Heart right ventricle (tissue), 16 donors: ENCODE results near the gene DDX39B. TPM values are rescaled to one million over a fixed set of nuclear protein-coding genes. Genes with fewer than 3 reads are reported as not detected.

Experiments used
- ATAC-seq, 8 donors: fragments of 200-7000 bp; cut with Tn5 transposase; one replicate each; pipeline ENCODE4 v1.9.1; 2020; ENCODE audit warnings: mild to moderate bottlenecking in 8 of 8, moderate library complexity in 8 of 8, moderate number of reproducible peaks in 1 of 8
- DNase-seq, 2 donors: peaks; one replicate each; pipeline ENCODE4 v3.0.0-alpha.2; 2020
- H3K27ac ChIP-seq, 10 donors: fragments of 200-600 bp; sonication (generic) in 2 of 10; one replicate each; pipeline versions ENCODE4 v1.5.0 to v1.8.0; 2020 to 2022; ENCODE audit warnings: mild to moderate bottlenecking in 3 of 10
- H3K27me3 ChIP-seq, 7 donors: fragments of 200-600 bp; one replicate each; pipeline ENCODE4 v1.8.0; 2021 to 2022; ENCODE audit warnings: mild to moderate bottlenecking in 2 of 7
- H3K36me3 ChIP-seq, 9 donors: fragments of 200-600 bp; sonication (generic) in 1 of 9; one replicate each; pipeline versions ENCODE4 v1.5.0 to v1.8.0; 2020 to 2022; ENCODE audit warnings: mild to moderate bottlenecking in 2 of 9
- H3K4me1 ChIP-seq, 9 donors: fragments of 200-600 bp; sonication (generic) in 1 of 9; one replicate each; pipeline versions ENCODE4 v1.5.0 to v1.8.0; 2020 to 2022; ENCODE audit warnings: mild to moderate bottlenecking in 4 of 9
- H3K4me3 ChIP-seq, 10 donors: fragments of 200-600 bp; sonication (generic) in 2 of 10; one replicate each; pipeline versions ENCODE4 v1.5.0 to v1.8.0; 2020 to 2022; ENCODE audit warnings: mild to moderate bottlenecking in 7 of 10, moderate library complexity in 2 of 10
- H3K9me3 ChIP-seq, 11 donors: fragments of 200-600 bp in 10 of 11; sonication (generic) in 2 of 11; one replicate each; pipeline versions ENCODE4 v1.5.0 to v1.8.0; 2013 to 2022; ENCODE audit warnings: mild to moderate bottlenecking in 2 of 11, control low read depth in 1 of 11, moderate library complexity in 1 of 11
- CTCF ChIP-seq, 9 donors: fragments of 200-600 bp; sonication (generic) in 2 of 9; IDR thresholded peaks; one replicate each; pipeline versions ENCODE4 v1.5.0 to v1.8.0; 2021 to 2022; ENCODE audit warnings: antibody characterized with exemption in 9 of 9, mild to moderate bottlenecking in 5 of 9, moderate library complexity in 1 of 9
- WGBS, 2 donors: extraction: QIAGEN DNeasy Blood & Tissue Kit; methylation state at CpG; one replicate each; pipeline ENCODE4 v1.1.7; 2013; ENCODE audit warnings: inconsistent platforms in 1 of 2; 5-methylcytosine and 5-hydroxymethylcytosine counted together
- intact Hi-C, 10 donors: fragments of 100-400 bp; cut with DNase I; formaldehyde crosslinking; loops; one replicate each; pipeline versions ENCODE4 v1.11.1 to v1.14.2; 2022
- polyA plus RNA-seq, 2 donors: library from polyadenylated mRNA; stranded (reverse); fragments of 200-250 nt; gene quantifications; one replicate each; pipeline ENCODE4 v1.2.3, GENCODE V29; 2013
- total RNA-seq, 10 donors: library from RNA; stranded (reverse); fragmentation: NEBNext Ultra II Directional in 3 of 10; extraction: Animal tissue kit (Norgen Biotek cat#: 25700) in 3 of 10; gene quantifications; one replicate each; pipeline versions ENCODE4 v1.2.1 to v1.2.4, GENCODE V29; 2021 to 2023
- donor health status: Arrhythmogenic right ventricular cardiomyopathy.
- donor health status: ischemic (EF 13 %, LVEDD 7.1; RV severe dilation, severe dysfunction).
- donor health status: healthy with polysubstance abuse.
- donor health status: DM: no; HTN: yes; CAD: no.
- donor health status: DM: no; HTN: no; CAD: no.
- donor health status: ischemic (EF 25% LVEDD 6.9; RV normal size, moderate dysfunction).
- donor health status: ischemic (EF 25% LVEDD 5.7; RV mildly dilated, moderate dysfunction).
- donor health status: healthy.
- donor health status: DM: yes; HTN: yes; CAD: no.
- donor health status: Ischemic cardiomyopathy.
- donor health status: ischemic (EF 35%, LVEDD 5.7; RV mildly dilated, moderate dysfunction).
- donor health status: nonischemic (EF 11% LVEDD 7.7; RV severe dilation, severe dysfunction).
- donor health status: DM: yes; HTN: yes; CAD: no.
- donor health status: PGD.
- donor health status: ischemic (EF 29% LVEDD 5.4; RV normal size, mild dysfunction).
- donor health status: nonischemic (EF 23%, LVEDD 6.1; RV moderate dilation, normal function).

Gene DDX39B
- total and polyA plus RNA-seq, 12 donors: 154 to 422 (median 172) TPM

- DNase-seq: no peak
- ATAC-seq: no peak
- intact Hi-C loops: loop anchor here in 6 of 10 donors (2.0 to 5.0 kb wide), 5 partner anchors 17 to 33 kb away; partner anchors contain the start of genes ATP6V1G2 (in 5 of the 6) and NFKBIL1 (in 5 of the 6)
- peak overlapping the region in 3 of 10 donors; percentile 80 to 86 (median 81) for H3K4me3 ChIP-seq
- no peak for TF ChIP-seq CTCF (IDR thresholded peaks at IDR 0.05)
- peak overlapping the region in 1 of 10 donors; percentile 94 for H3K27ac ChIP-seq
- H3K4me1 ChIP-seq: peaks cover 0 to 77% (median 17%) of the 10 kb centered on the region in 9 donors
- no peaks in the 10 kb centered on the region for H3K9me3 ChIP-seq
- H3K36me3 ChIP-seq: peaks cover 0 to 19% (median 0%) of the 10 kb centered on the region in 9 donors
- 92 to 95% methylated on average over 8 of the region's 8 CpGs for WGBS, 2 donors
- no peaks in the 10 kb centered on the region for H3K27me3 ChIP-seq
Measured at GRCh38 chr6:31579546-31580437, 38.0 kb upstream of the DDX39B start.

GRCh38 chr6:31579119-31579505, 37.3 kb upstream of the DDX39B start:
- H3K27me3 ChIP-seq: no peaks in the 10 kb centered on the region
- ATAC-seq: no peak
- no peaks in the 10 kb centered on the region for H3K9me3 ChIP-seq
- WGBS, 2 donors: 90 to 94% methylated on average over 3 of the region's 3 CpGs
- intact Hi-C loops: no loop called here
- H3K27ac ChIP-seq: peak overlapping the region in 1 of 10 donors; percentile 3
- peaks cover 0 to 76% (median 18%) of the 10 kb centered on the region in 9 donors for H3K4me1 ChIP-seq
- H3K36me3 ChIP-seq: peaks cover 0 to 19% (median 0%) of the 10 kb centered on the region in 9 donors
- TF ChIP-seq CTCF (IDR thresholded peaks at IDR 0.05): no peak
- H3K4me3 ChIP-seq: no peak overlapping the region
- DNase-seq: no peak

- DNase-seq: no peak
- H3K4me1 ChIP-seq: peaks cover 0 to 70% (median 18%) of the 10 kb centered on the region in 9 donors
- WGBS, 2 donors: 79% methylated on average over 12 of the region's 12 CpGs
- no peak for ATAC-seq
- no peaks in the 10 kb centered on the region for H3K9me3 ChIP-seq
- peak overlapping the region in 2 of 10 donors; percentile 21 to 90 for H3K27ac ChIP-seq
- H3K27me3 ChIP-seq: no peaks in the 10 kb centered on the region
- peaks cover 0 to 19% (median 0%) of the 10 kb centered on the region in 9 donors for H3K36me3 ChIP-seq
- H3K4me3 ChIP-seq: peak overlapping the region in 1 of 10 donors; percentile 65
- no peak for TF ChIP-seq CTCF (IDR thresholded peaks at IDR 0.05)
- intact Hi-C loops: no loop called here
Measured at GRCh38 chr6:31578184-31579118, 36.6 kb upstream of the DDX39B start.

- ATAC-seq: no peak
Measured at GRCh38 chr6:31577579-31577966, 35.8 kb upstream of the DDX39B start.

More at GRCh38 chr6:31577579-31577966, 35.8 kb upstream of the DDX39B start:
- 83% methylated on average over 3 of the region's 3 CpGs for WGBS, 2 donors
- Histone ChIP-seq H3K36me3 (peaks cover 0 to 19% (median 0%) of the 10 kb centered on the region in 9 donors), H3K4me1 (peaks cover 0 to 65% (median 17%) of the 10 kb centered on the region in 9 donors), H3K9me3 (no peaks in the 10 kb centered on the region), H3K4me3 (peak overlapping the region in 1 of 10 donors; percentile 65), H3K27ac (peak overlapping the region in 2 of 10 donors; percentile 29 to 90), H3K27me3 (no peaks in the 10 kb centered on the region)
- no peak for DNase-seq
- intact Hi-C loops: no loop called here
- TF ChIP-seq CTCF (IDR thresholded peaks at IDR 0.05): no peak
